Stimulated activated CD4-positive, alpha-beta T cell treated with anti-CD3 and anti-CD28 coated beads, Interleukin-1b, Interleukin-23, amount 100 ng/mL, for 4 hours (primary cell): Measurements from ENCODE around the gene HEMK1.

Experiments used
- DNase-seq, 2 donors: peaks; one replicate each; pipeline ENCODE4 v3.0.0-alpha.2; 2020; ENCODE audit warnings: low read depth in 2 of 2

The HEMK1 gene

GRCh38 chr3:50612970-50613846 lies 43.9 kb downstream of the HEMK1 start:
- no peak for DNase-seq

GRCh38 chr3:50615190-50615589 lies 45.9 kb downstream of the HEMK1 start:
- no peak for DNase-seq

DNA sequence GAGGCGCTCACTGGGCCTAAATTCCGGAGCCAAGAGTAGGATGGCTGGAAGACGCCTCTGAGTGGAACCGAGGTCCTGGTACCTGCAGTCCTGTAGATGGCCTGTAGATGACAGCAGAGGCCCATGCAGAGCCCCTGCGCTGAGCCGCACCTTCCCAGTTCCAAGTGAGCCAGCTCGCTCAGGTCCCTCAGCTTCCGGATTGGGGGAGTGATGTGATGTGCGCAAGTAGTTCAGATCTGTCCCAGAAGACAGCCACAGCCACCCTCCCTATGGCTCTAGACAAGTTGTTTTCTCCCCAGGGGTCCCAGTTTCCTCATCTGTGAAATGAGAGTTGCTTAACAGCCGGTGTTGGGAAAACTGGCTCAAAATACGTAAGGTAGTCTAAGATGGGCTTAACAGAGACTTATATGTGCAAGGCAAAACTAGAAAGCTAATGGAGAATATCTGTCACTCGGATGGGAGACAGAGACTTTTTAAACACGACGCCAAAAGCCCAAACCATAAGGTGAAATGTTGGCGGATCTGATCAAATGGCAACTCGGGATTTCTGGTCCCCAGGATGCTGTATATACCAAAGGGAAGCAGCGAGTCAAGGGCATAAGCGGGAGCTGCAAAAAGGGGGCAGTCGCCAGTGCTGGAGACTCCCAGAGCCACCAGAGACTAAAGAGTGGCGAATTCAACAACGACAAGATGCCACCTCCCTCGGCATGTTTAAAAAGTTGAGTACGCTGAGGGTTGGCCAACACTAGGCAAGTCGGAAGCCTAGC lies 46.9 kb downstream of the HEMK1 start:
- peak; percentile 74 to 75 for DNase-seq

- DNase-seq = peak; percentile 92 to 93
These were observed 47.4 kb downstream of the HEMK1 start for GRCh38 chr3:50616770-50617095.

GRCh38 chr3:50617096-50617791 lies 47.9 kb downstream of the HEMK1 start, which contains the start of gene MAPKAPK3:
Gene MAPKAPK3 (plus strand): TSS chr3:50617151. CDS start chr3:50617566, 415 bp downstream.
- DNase-seq = no peak

GRCh38 chr3:50617911-50618481 lies 48.7 kb downstream of the HEMK1 start:
- no peak for DNase-seq

- no peak for DNase-seq
These were observed 51.1 kb downstream of the HEMK1 start for GRCh38 chr3:50620420-50620819.

- no peak for DNase-seq
These were observed 51.5 kb downstream of the HEMK1 start for GRCh38 chr3:50620820-50621219.

DNA sequence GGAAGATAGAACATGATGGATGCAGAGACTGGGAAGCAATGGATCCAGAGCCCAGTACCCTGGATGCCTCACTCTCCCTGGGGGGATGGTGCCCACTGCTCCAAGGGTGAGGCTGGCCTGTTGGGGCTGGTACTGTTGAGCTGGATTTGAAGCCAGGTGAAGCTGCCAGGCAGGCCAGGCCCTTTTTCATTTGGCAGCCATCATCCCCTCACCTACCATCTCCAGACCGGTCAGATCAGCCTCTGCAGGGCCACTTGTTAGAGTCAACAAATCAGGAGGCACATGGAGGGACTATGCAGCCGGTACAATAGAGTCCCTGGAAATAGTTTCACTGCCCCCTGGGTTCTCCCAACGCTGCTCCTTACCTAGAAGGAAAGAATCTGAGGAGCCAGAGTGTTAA lies 53.6 kb downstream of the HEMK1 start:
- DNase-seq = no peak

GRCh38 chr3:50623840-50624474 lies 54.6 kb downstream of the HEMK1 start:
- peak in 1 of 2 donors; percentile 52 for DNase-seq

DNA sequence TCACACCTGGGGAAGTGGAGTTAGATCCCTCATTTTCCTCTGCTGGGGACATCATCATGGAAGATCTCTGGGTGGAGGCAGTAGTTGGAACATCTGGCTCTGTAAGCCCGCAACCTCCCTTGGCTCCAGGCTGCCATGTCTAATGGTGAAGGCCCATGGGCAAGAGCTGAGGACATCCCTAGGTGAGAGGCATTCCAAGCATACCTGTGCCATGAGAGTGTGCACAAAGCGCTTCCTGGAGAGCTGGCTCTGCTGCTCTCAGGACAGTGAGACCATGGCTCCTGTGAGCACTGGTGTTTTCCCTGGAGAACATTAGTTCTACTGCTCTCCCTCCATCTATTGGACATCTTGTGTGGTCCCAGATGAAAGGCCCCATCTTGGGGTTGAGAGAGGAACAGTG lies 55.3 kb downstream of the HEMK1 start:
- no peak for DNase-seq

DNA sequence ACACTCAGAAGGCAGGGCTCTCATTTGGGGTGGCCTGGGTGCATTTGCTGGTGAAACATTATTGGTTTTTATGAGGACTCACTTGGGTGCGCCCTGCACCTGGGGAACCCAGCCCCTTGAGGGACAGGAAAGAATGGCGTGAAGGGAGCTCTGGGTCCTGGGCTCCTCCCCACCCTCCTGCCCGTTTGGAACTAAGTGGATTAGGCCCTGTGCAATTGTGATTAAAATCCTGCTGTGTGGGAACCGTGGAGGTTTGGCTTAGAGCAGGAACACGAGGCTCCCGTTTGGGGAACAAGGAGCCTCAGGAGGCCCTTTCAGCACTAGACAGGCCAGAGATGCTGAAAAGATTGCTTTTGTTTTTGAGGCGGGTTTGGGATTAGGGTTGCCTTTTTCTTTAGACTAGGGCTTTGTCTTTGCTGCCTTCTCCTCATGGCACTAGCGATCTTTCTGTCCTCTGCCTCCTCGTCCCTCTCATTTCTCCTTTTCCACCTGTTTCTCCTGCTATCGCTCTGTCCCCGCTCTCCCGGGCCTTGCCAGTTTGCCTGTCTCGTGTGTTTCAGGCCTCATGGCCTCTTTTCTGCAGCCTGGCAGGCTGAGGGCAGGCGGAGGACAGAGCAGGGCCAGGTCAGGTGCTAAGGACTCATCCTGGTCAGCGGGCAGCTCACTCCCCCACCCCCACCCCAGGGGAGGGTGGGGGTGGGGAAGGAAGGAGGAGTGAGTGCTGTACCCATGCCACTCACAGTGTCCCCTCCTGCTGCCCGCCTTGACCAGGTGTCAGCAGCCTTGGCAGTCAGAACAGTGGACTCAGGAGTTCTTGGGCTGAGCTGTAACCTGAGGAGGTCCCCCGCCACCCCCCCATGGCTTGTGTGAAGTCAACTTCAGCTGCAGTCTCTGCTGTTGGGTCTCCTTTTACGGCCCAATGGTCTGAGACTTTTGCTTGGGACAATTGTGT lies 56.2 kb downstream of the HEMK1 start:
- no peak for DNase-seq

DNA sequence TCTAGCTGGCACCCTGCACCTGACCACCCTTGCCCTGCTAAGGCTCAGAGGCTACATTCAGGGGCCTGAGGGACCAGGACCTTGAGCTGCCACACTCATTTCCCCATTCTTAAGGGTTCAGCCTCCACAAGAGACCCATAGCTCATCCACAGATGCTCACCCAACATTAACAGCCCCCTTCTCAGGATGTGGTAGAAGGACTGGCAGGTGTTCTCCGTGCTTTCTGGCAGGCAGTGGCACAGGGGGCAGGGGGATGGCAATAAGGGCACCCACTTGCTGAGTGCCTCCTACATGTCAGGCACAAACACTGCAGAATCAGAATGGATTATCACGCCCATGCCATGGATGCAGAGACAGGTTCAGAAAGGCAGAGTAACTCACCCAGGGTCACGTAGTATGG lies 57.1 kb downstream of the HEMK1 start:
- DNase-seq = no peak

GRCh38 chr3:50627407-50628051 lies 58.2 kb downstream of the HEMK1 start:
- no peak for DNase-seq

- no peak for DNase-seq
These were observed 59.3 kb downstream of the HEMK1 start for GRCh38 chr3:50628601-50629000.

DNA sequence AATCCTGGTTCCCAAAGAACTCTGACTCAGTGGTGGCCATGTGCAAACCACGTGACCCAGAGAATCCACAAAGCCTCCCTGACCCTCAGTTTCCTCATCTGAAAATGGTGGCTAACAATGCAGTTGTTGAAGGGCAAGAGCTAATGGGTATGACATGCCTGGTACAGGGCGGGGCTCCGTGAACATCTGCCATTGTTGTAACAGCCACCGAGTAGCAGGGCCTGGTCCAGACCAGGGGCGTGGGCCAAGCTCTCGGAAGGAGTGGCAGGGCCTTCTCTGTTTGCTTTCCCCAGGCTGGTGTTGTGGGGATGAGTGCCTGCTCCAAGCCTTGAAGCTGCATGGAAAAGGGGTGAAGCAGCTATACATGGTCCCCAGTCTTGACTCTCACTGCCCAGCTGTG lies 61.1 kb downstream of the HEMK1 start:
- DNase-seq = no peak

DNA sequence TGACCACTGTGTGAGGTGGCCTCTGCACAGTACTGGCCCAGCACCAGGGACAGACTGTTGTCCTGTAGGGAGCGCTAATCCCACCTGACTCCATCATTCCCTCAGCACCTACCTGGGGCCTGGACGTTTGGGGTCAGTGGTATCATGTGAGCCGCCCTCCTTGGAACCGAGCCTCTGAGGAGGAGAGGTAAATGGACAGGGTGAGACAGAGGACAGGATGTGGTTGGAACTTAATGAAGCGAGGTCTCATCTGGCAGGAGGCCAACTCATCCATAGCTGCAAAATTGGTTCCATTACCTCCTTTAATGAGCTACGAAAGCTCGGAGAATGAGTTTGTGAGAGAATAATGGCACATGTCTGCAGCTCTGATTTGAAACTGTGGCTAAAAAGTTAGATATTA lies 61.6 kb downstream of the HEMK1 start:
- DNase-seq = no peak

- DNase-seq = no peak
These were observed 63.1 kb downstream of the HEMK1 start for GRCh38 chr3:50632450-50632849.

DNA sequence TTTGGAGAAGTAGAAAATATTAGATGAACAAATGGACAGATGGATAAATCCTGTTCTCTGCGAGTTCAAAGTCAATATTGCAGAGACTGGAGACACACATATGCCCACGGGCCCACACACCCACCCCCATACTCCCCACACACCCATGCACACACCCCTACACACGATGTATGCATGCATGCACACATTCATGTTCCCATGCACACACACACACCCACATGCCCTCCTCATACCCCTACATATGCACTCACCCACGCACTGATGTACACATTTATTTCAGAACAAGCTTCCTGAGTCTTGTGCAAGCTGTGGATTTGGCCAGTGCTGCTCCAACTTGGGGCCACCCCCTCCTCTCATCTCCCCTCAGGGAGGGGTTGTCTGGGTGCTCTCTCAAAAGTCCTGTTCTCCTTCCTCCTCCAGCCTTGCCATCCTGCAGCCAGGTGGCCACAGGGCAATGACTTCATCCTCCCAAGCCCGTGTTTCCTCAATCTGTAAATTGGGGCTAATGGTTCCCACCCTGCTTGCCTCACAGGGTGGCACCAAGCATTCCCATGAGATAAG lies 64.0 kb downstream of the HEMK1 start:
- DNase-seq = no peak

GRCh38 chr3:50635066-50635465 lies 65.7 kb downstream of the HEMK1 start:
- DNase-seq = no peak
